Right cardiac atrium (tissue), 5 donors: Measurements from ENCODE around the gene MEN1. TPM values are rescaled to one million over a fixed set of nuclear protein-coding genes. Genes with fewer than 3 reads are reported as not detected.

Experiments used
- ATAC-seq, 2 donors: fragments of 200-7000 bp; cut with Tn5 transposase; one replicate each; pipeline versions ENCODE4 v1.8.0 to v1.9.1; 2020; ENCODE audit warnings: moderate library complexity in 2 of 2, mild to moderate bottlenecking in 1 of 2
- DNase-seq, 3 donors: peaks; one replicate each; pipeline ENCODE4 v3.0.0-alpha.2; 2020
- H3K27ac ChIP-seq: one replicate; pipeline ENCODE4 v1.5.1; 2013; ENCODE audit warnings: mild to moderate bottlenecking, low read length, control low read depth, moderate library complexity
- H3K27me3 ChIP-seq: one replicate; pipeline ENCODE4 v1.6.1; 2013; ENCODE audit not compliant: control insufficient read depth, insufficient read depth
- H3K4me1 ChIP-seq: one replicate; pipeline ENCODE4 v1.6.1; 2013; ENCODE audit warnings: low read length; ENCODE audit not compliant: control insufficient read depth, insufficient read depth
- H3K4me3 ChIP-seq: one replicate; pipeline ENCODE4 v1.5.1; 2013; ENCODE audit warnings: low read length, control low read depth
- H3K9me3 ChIP-seq: one replicate; pipeline ENCODE4 v1.6.1; 2013; ENCODE audit warnings: low read length; ENCODE audit not compliant: control insufficient read depth
- WGBS: extraction: QIAGEN DNeasy Blood & Tissue Kit; methylation state at CpG from one replicate; pipeline ENCODE4 v1.1.7; 2013; 5-methylcytosine and 5-hydroxymethylcytosine counted together
- intact Hi-C, 4 donors: fragments of 100-400 bp; cut with DNase I; formaldehyde crosslinking; loops; one replicate each; pipeline versions ENCODE4 v1.11.0 to v1.14.0; 2022 to 2023
- long read RNA-seq, 4 donors: library from polyadenylated mRNA; unstranded; transcript quantifications; one replicate each; pipeline ENCODE4 v2.0.0, GENCODE V29; 2020 to 2021
- polyA plus RNA-seq: library from polyadenylated mRNA; stranded (reverse); fragments of 200-250 nt; gene quantifications from one replicate; pipeline ENCODE4 v1.2.3, GENCODE V29; 2013
- total RNA-seq, 4 donors: library from RNA; stranded (reverse); fragmentation: NEBNext Ultra II Directional; extraction: Animal tissue kit (Norgen Biotek cat#: 25700); gene quantifications; one replicate each; pipeline ENCODE4 v1.2.1, GENCODE V29; 2021
- donor health status: healthy with polysubstance abuse.
- donor health status: DM: no; HTN: yes; CAD: no.
- donor health status: DM: no; HTN: no; CAD: no.
- donor health status: DM: no; HTN: yes; CAD: no; lungs with severe emphysema.
- donor health status: DM: yes; HTN: yes; CAD: no.

Gene MEN1
- total RNA-seq (10 to 100 TPM in 2 of 4 donors, 1 to 10 TPM in 2; 9.6 to 11.7 (median 10.1) TPM), polyA plus RNA-seq (10.1 TPM)
- long read RNA-seq, donor 1, transcript MEN1-207 (9 exons, 3,150 nt) = major isoform, 6 of 28 reads
- long read RNA-seq, donor 1, partial matches to known transcripts = 4 of 28 reads
- long read RNA-seq, donor 1, other reads (novel, unspliced or antisense) = 14 of 28 reads
- long read RNA-seq, donor 2, partial matches to known transcripts = 0 of 18 reads
- long read RNA-seq, donor 2, other reads (novel, unspliced or antisense) = 13 of 18 reads
- long read RNA-seq, donor 3 = 0 reads
- long read RNA-seq, donor 4, partial matches to known transcripts = 1 of 12 reads
- long read RNA-seq, donor 4, other reads (novel, unspliced or antisense) = 7 of 12 reads

DNA sequence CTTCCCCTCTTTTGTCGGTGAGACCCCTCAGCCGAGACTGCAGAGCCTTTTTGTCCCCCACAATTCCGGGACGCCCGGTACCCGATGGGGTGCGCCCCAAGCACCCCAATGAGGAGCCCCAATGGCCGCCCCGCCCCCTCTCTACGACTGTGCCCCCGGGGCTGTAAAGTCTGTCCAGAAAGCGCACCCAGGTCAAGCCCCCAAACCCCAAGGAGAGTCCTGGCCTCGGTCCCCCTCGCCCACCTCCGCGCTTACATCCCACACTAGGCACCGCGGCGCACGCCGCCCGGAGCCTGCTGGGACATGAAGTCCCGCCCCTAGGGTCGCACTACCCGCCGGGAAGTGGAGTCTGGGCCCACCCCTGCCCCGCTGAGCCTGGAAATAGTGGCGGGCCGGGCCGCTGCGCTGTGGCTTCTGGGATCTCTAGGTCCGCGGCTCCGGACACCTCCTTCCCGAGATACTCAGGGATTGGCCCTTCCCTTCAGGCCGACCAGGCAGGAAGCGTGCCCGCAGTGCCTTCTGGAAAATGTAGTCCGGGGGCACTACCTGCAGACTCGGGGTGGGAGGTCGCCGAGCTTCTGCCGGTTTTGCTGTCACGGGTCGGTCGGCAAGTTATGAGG, at the start of gene MEN1:
Gene MEN1 (minus strand): TSS at position 281 of the 620 bp plus-strand sequence. CDS start 442 bp downstream, outside the sequence.
- Histone ChIP-seq H3K4me3 (peak within 1 kb of the TSS; percentile 96), H3K27me3 (no peaks in the 10 kb centered on the region), H3K27ac (peak within 1 kb of the TSS; percentile 43), H3K4me1 (peaks cover 4% of the 10 kb centered on the region), H3K9me3 (no peaks in the 10 kb centered on the region)
- ATAC-seq (peak; percentile 99), DNase-seq (peak; percentile 97 to 99 (median 98))
- WGBS = under 1% methylated on average over 46 of the region's 46 CpGs
- intact Hi-C loops = loop anchor here in 1 of 4 donors (10.0 kb wide), 1 partner anchor 324 kb away; the partner anchor contains the start of gene SYVN1

DNA sequence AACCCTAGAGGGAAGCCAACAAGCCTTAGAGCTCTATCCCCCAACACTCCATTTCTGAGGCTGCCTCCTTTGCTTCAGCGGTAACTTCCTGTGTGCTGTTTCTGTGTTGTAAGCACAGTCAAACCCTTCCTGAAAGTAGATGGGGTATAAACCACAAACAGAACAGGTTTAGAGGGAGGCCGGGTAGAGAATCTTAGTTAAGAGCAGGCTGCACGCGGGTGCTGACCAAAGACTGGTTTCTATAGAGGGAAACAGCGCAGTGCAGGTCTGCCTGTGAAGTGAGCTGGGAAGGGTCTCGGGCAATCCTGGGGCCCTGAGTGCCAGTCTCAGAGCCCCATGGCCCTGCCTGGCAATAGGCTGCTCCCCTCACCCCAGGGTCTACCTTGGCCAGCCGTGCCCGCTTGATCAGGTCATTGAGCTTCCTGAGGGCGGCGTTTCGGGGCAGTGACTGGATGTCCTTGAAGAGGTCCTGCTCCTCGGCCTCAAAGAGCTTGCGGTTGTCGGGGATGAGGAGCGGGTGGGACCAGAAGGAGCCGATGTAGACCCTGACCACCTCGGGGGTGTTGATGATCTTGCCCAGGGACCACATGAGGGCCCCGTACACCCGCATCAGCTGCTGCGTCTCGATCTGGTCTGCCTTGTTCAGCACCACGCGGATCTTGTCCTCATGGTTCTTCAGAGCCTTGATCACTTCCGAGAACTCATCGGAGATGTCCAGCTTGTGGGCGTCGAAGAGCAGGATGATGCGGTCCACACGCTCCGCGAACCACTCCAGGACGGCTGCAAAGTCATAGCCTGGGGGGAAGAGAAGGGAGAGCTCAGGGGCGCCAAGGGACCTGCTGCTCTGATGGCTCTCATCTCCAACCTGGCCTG, 49.4 kb upstream of the MEN1 start:
- Histone ChIP-seq H3K4me1 (peaks cover 42% of the 10 kb centered on the region), H3K4me3 (no peak overlapping the region), H3K27me3 (no peaks in the 10 kb centered on the region), H3K9me3 (no peaks in the 10 kb centered on the region), H3K27ac (no peak overlapping the region)
- DNase-seq (peak in 2 of 3 donors; percentile 52 to 58), ATAC-seq (no peak)
- 90% methylated on average over 33 of the region's 33 CpGs for WGBS
- intact Hi-C loops = no loop called here

DNA sequence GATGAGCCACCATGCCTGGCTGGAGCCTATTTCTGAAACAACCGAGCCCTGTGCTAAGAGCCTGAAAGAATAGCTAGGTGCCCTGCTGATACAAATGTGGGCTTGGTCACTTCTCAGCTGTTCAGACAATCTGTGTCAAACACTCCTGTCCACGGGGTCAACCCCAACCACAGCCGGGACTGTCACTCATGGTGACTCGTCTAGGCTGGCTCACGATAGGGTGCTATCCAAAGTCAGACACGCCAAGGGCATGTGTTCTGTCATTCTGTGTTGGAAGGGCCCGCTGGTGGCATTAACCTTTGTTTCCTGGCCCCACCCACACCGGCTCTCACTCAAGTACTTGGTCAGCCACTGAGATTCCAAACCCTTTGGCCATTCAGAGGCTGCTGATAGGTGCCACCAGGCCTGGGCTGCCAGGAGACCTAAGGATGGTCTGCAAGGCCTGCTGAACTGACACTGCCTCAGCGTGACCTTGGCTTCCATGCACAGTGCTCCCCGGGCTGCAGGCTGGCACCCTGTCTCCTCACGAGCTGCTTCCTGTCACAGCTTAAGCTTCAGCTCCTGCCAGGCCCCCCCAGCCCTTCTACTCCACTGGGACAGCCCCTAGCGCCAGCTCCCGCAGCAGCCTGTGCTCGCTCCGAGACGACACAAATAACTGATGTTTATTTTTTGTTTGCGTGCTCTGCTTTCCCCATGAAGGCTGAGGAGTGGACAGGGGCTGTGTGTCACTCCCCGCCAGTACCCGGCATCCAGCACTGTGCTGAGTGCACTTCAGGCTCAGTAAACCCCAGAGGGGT, 48.3 kb upstream of the MEN1 start:
- H3K27me3 ChIP-seq = no peaks in the 10 kb centered on the region
- no peaks in the 10 kb centered on the region for H3K9me3 ChIP-seq
- ATAC-seq (peak; percentile 4 to 40), DNase-seq (peak in 2 of 3 donors; percentile 76 to 81)
- H3K27ac ChIP-seq = peak overlapping the region; percentile 77
- 63% methylated on average over 19 of the region's 19 CpGs for WGBS
- H3K4me1 ChIP-seq = peaks cover 38% of the 10 kb centered on the region
- intact Hi-C loops = no loop called here
- H3K4me3 ChIP-seq = no peak overlapping the region

DNA sequence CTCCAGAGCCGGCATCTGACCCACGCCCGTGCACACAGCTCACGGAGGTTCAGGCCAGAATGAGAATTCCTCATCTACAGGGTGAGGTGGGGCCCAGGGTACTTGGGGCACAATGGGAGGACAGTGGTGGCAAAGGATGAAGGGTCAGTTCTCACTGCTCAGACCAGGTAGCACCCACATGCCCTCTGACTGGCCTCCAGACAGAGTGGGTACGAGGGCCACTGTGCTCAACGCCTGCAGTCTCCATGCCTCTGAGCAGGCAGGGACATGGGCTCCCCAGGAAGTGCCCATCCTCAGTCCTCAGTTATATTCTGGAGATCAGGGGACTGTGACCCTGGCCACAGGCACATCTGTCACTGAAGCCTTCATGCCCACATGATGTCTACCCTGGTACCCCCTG, 47.1 kb upstream of the MEN1 start:
- intact Hi-C loops = no loop called here

DNA sequence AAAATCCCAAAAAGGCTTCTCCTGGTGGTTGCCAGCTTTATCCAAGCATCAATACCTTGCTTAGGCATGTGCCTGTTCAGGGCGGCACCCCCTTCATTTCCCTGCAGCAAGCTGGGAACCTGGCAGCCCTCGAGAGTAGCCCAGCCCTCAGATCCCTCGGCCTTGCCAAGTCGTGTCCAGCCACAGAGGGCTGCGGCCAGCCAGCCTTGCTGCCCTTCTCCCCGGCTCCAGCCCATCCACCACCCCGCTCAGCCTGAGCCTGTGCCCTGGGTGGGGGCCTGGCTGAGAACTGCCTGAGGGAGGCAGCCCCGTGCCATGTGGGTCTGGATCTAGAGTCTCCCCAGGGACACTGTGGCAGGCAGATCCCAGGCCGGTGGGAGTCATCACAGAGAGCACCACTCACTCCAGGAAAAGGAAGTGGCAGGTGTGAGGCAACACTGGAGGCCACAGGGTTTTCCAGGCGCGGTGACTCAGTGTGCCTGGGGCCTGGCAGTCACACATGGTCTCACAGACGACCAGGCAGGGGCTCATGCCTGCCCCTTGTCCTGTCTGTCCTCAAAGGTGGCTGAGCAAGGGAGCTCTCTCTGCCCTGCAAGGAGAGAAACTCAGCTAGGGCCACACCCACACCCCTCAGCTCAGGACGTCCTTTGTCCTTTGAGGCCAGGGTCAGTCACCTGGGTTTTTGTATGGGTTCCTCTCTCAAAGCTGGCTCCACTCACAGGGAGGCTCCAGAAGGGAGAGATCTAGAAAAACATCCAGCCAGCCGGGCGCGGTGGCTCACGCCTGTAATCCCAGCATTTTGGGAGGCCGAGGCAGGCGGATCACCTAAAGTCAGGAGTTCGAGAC, 46.3 kb upstream of the MEN1 start:
- 66% methylated on average over 20 of the region's 20 CpGs for WGBS
- Histone ChIP-seq H3K27me3 (no peaks in the 10 kb centered on the region), H3K4me3 (no peak overlapping the region), H3K4me1 (peaks cover 28% of the 10 kb centered on the region), H3K27ac (peak overlapping the region; percentile 45), H3K9me3 (no peaks in the 10 kb centered on the region)
- intact Hi-C loops = no loop called here
- DNase-seq (peak; percentile 83 to 85 (median 84)), ATAC-seq (peak; percentile 54 to 59)

More for the DNA sequence above, 47.1 kb upstream of the MEN1 start:
- ATAC-seq = no peak
- H3K9me3 ChIP-seq = no peaks in the 10 kb centered on the region
- peaks cover 28% of the 10 kb centered on the region for H3K4me1 ChIP-seq
- H3K27me3 ChIP-seq = no peaks in the 10 kb centered on the region
- WGBS = 96% methylated on average over 6 of the region's 6 CpGs
- no peak overlapping the region for H3K4me3 ChIP-seq
- DNase-seq = no peak
- no peak overlapping the region for H3K27ac ChIP-seq

DNA sequence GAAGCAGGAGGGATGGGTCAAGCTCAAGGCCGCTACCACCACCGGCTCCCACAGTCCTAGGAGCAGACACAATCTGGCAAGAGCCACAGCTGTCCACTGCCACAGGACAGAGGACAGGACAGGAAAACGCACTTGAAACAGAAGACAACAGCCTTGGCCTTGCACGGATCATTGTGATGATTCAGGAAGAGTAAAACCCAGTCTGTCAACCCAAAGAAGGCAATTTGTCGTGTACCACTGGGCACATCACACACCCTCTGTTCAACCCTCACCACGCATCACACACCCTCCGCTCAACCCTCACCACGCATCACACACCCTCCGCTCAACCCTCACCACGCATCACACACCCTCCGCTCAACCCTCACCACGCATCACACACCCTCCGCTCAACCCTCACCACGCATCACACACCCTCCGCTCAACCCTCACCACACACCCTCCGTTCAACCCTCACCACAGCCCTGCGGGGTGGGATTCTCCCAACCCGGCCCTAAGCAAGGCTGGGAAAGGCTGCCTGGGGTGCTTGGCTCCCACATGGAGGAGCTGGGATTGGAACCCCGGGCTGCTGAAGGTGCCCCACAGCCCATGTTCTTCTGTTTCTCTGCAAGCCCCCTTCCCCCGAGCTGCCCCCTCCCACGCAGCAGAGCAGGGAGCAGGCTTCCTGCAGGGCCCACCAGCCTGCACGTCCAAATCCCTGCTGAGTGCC, 45.4 kb upstream of the MEN1 start:
- Histone ChIP-seq H3K9me3 (no peaks in the 10 kb centered on the region), H3K27me3 (no peaks in the 10 kb centered on the region), H3K4me1 (peaks cover 26% of the 10 kb centered on the region), H3K27ac (peak overlapping the region; percentile 45), H3K4me3 (no peak overlapping the region)
- intact Hi-C loops = no loop called here
- 82% methylated on average over 20 of the region's 22 CpGs for WGBS
- ATAC-seq (no peak), DNase-seq (peak in 1 of 3 donors; percentile 40)

DNA sequence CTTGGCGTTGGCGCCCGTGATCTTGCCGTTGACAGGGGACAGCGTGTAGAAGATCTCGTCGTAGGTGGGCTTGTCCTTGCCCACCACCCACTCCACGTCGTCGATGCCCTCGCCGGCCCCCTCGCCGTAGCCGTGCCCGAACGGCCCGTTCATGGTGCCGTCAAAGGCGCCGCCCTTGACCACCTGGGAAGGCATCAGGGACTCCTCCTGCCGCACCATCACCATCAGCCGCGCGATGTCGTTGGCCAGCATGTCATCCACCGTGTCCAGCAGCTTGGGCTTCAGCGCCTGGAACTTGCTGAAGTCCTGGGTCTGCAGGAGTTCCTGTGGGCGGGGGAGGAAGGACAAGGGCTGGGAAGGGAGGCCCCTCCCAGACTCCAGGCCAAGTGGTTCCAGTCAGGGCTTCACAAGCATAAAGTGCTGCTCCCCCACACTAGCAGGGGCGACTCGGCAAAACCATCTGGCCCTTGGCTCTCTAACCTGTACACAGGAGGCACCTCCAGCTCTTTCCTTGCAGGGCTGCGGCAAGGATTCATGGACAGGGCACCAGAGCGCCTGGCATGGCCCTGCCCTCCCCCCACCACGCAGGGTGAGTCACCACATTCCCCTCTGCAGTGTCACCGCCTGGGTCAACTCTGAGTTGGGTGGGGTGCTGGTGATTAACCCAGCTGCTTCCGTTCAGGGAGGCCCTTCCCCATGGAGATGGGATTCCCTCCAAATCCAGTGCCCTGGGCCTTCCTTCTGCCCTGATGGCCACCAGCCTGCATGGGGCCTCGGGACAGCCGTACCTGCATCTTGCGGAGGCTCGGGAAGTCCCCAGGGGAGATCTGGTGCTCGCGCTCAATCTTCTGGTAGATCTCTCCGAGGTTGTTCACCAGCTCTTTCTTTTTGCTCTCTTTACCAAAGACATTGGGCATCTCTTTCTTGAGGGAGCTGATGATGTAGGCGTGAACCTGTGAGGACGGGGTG, 44.5 kb upstream of the MEN1 start:
- H3K4me3 ChIP-seq = no peak overlapping the region

DNA sequence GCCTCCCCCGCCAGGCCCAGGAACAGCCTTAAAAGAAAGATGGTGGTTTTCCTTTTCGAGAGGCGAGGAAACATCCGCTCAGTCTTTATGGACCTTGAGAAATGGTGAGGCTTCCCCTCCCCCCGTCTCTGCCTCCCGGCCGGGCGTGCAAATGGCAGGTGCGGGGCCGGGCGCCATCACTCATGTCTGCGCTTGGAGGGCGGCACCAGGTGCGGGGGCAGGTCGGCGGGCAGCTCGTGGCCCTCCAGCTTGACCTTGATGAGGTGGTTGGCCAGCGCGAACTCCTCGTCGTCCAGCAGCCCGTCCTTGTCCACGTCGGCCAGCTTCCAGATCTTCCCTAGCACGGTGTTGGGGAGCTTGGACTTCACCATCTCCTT, 43.8 kb upstream of the MEN1 start:
- no peak overlapping the region for H3K4me3 ChIP-seq
- intact Hi-C loops = no loop called here
- H3K9me3 ChIP-seq = no peaks in the 10 kb centered on the region
- peaks cover 31% of the 10 kb centered on the region for H3K4me1 ChIP-seq
- H3K27ac ChIP-seq = peak overlapping the region; percentile 59
- 93% methylated on average over 25 of the region's 25 CpGs for WGBS
- DNase-seq (peak in 1 of 3 donors; percentile 68), ATAC-seq (no peak)
- H3K27me3 ChIP-seq = no peaks in the 10 kb centered on the region

More for the DNA sequence above, 44.5 kb upstream of the MEN1 start:
- WGBS = 63% methylated on average over 45 of the region's 45 CpGs
- Histone ChIP-seq H3K4me1 (peaks cover 26% of the 10 kb centered on the region), H3K9me3 (no peaks in the 10 kb centered on the region), H3K27me3 (no peaks in the 10 kb centered on the region), H3K27ac (peak overlapping the region; percentile 59)
- DNase-seq = peak; percentile 89 to 91 (median 90)
- ATAC-seq = peak; percentile 80 to 94
- intact Hi-C loops = no loop called here
